Measurements from ENCODE around the gene PLIN3.
"Not testable (repeated sequence)": the region's sequence is repeated elsewhere in the genome, so short reads cannot be mapped to it uniquely, and the experiment has no call there.

Gene PLIN3

GRCh38 chr19:4904481-4904880 lies 37.0 kb upstream of the PLIN3 start:
- Mint-ChIP-seq H3K9me3 (no peaks in the 10 kb centered on the region), H3K4me1 (no peaks in the 10 kb centered on the region), H3K4me3 (no peak overlapping the region), H3K36me3 (no peaks in the 10 kb centered on the region), H3K27me3 (no peaks in the 10 kb centered on the region), H3K27ac (no peak overlapping the region)
- no peak for ATAC-seq

- H3K27me3 Mint-ChIP-seq = no peaks in the 10 kb centered on the region
- ATAC-seq = no peak
- no peak within 1 kb of the TSS for H3K4me3 Mint-ChIP-seq
- H3K36me3 Mint-ChIP-seq = no peaks in the 10 kb centered on the region
- no peaks in the 10 kb centered on the region for H3K9me3 Mint-ChIP-seq
- no peaks in the 10 kb centered on the region for H3K4me1 Mint-ChIP-seq
- H3K27ac Mint-ChIP-seq = no peak within 1 kb of the TSS
Observed at GRCh38 chr19:4902796-4903195, 35.3 kb upstream of the PLIN3 start, which contains the start of gene ARRDC5. Gene ARRDC5, minus strand, starts transcription at chr19:4902896. Its CDS starts 71 bp downstream, at chr19:4902825.

DNA sequence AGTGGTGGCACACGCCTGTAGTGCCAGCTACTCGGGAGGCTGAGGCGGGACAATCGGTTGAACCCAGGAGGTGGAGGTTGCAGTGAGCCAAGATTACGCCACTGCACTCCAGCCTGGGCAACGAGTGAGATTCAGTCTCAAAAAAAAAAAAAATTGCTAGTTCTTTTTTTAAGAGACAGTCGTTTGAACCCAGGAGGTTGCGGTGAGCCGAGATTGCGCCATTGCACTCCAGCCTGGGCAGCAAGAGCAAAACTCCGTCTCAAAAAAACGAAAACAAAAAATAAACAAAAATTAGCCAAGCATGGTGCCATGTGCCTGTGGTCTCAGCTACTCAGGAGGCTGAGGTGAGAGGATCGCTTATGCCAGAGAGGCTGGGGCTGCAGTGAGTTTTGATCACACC lies 33.4 kb upstream of the PLIN3 start:
- H3K27ac Mint-ChIP-seq, H3K36me3 Mint-ChIP-seq: not testable (repeated sequence)

GRCh38 chr19:4897146-4897545 lies 29.7 kb upstream of the PLIN3 start:
- ATAC-seq = no peak
- no peaks in the 10 kb centered on the region for H3K36me3 Mint-ChIP-seq
- H3K27ac Mint-ChIP-seq = no peak overlapping the region
- peaks cover 5% of the 10 kb centered on the region for H3K4me1 Mint-ChIP-seq
- H3K9me3 Mint-ChIP-seq = no peaks in the 10 kb centered on the region
- no peaks in the 10 kb centered on the region for H3K27me3 Mint-ChIP-seq
- H3K4me3 Mint-ChIP-seq = no peak overlapping the region

More for the DNA sequence above, 33.4 kb upstream of the PLIN3 start:
- H3K27me3 Mint-ChIP-seq, ATAC-seq, H3K9me3 Mint-ChIP-seq, H3K4me3 Mint-ChIP-seq, H3K4me1 Mint-ChIP-seq: not testable (repeated sequence)

DNA sequence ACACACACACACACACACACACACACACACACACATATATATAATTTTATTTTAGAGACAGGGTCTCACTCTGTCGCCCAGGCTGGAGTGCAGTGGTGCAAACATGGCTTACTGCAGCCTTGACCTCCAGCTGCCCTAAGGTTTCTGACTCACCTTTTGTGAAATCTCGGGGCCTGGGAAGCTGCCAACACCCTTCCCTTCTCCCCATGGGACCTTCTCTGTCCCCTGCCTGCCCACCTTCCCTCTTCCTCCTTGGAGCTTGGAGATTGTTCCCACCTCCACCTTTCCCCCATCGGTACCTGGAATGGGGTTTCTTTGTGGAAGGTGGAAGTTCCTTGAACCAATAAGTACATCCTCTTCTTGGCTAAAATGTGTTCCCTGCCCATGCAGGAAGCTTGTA lies 28.9 kb upstream of the PLIN3 start:
- H3K4me1 Mint-ChIP-seq = peaks cover 5% of the 10 kb centered on the region
- H3K27me3 Mint-ChIP-seq = no peaks in the 10 kb centered on the region
- H3K36me3 Mint-ChIP-seq = no peaks in the 10 kb centered on the region
- H3K9me3 Mint-ChIP-seq = no peaks in the 10 kb centered on the region
- H3K4me3 Mint-ChIP-seq = no peak overlapping the region
- no peak for ATAC-seq
- H3K27ac Mint-ChIP-seq = no peak overlapping the region

- not testable (repeated sequence) for H3K27ac Mint-ChIP-seq, H3K4me3 Mint-ChIP-seq, H3K9me3 Mint-ChIP-seq, H3K36me3 Mint-ChIP-seq, H3K4me1 Mint-ChIP-seq, H3K27me3 Mint-ChIP-seq, ATAC-seq
Observed at GRCh38 chr19:4892962-4893361, 25.5 kb upstream of the PLIN3 start.

DNA sequence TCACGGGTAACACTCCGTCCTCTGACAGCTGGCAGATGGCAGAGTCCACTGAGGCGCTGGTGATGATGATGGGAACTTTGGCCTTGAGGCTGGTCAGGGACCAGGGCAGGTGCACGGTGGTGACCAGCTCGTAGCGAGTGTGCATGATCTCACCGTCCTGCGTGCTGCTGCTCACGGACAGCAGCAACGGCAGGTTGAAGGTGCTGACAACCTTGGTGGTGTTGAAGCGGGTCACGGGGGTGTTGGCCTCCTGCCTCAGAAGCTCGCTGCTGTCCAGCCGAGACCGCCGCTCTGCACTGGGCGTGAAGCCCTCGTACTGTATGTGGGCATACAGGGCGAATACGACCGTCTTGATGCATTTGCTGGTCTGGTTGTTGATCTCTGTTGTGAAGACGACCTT lies 23.6 kb upstream of the PLIN3 start:
- H3K4me3 Mint-ChIP-seq = no peak overlapping the region
- no peaks in the 10 kb centered on the region for H3K9me3 Mint-ChIP-seq
- no peak for ATAC-seq
- H3K36me3 Mint-ChIP-seq = no peaks in the 10 kb centered on the region
- H3K27ac Mint-ChIP-seq = no peak overlapping the region
- no peaks in the 10 kb centered on the region for H3K27me3 Mint-ChIP-seq
- H3K4me1 Mint-ChIP-seq = peaks cover 5% of the 10 kb centered on the region

DNA sequence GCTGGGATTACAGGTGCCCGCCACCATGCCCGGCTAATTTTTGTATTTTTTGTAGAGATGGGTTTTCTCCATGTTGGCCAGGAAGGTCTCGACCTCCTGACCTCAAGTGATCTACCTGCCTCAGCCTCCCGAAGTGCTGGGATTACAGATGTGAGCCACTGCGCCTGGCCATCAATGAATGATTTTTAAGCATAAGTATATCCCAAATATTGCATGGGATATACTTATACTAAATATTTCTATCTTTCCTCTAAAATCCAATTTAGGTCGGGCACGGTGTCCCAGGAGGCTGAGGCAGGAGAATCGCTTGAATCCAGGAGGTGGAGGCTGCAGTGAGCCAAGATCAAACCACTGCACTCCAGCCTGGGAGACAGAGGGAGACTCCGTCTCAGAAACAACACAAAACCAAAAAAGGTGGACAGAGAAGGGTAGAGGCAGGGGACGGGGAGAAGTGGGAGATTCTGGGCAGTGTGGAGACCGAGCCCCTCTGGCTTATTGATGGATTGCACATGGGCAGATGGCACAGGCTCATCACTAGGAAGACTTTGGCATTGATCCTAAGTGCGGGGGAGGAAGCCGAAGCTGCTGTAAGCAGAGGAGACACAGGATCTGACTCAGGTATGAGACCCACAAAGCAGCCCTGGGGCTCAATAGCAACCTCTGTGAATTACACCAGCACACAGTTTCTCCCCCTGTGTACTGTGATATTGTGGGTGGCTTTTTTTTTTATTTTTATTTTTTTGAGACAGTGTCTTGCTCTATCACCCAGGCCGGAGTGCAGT lies 21.8 kb upstream of the PLIN3 start:
- H3K27me3 Mint-ChIP-seq = no peaks in the 10 kb centered on the region
- no peak overlapping the region for H3K27ac Mint-ChIP-seq
- H3K4me3 Mint-ChIP-seq = no peak overlapping the region
- no peaks in the 10 kb centered on the region for H3K9me3 Mint-ChIP-seq
- H3K4me1 Mint-ChIP-seq = no peaks in the 10 kb centered on the region
- no peaks in the 10 kb centered on the region for H3K36me3 Mint-ChIP-seq
- ATAC-seq = no peak

DNA sequence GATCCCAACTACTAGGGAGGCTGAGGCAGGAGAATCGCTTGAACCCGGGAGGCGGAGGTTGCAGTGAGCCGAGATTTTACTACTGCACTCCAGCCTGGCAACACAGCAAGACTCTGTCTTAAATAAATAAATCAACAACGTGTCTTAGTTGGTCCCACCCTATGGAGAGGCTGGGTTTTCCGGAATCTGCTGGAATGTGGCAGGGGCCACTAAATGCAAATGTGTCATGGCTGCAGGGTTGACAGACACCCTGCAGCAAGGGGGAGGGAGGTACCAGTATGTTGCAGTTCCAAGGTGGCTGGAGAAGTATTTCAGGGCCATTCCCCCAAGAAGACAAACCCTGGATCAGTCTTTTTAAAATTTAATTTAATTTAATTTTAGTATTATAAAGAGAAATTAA lies 20.3 kb upstream of the PLIN3 start:
- not testable (repeated sequence) for H3K27ac Mint-ChIP-seq, H3K9me3 Mint-ChIP-seq, H3K4me3 Mint-ChIP-seq, ATAC-seq, H3K27me3 Mint-ChIP-seq, H3K4me1 Mint-ChIP-seq, H3K36me3 Mint-ChIP-seq

- not testable (repeated sequence) for H3K27me3 Mint-ChIP-seq
Observed at GRCh38 chr19:4884993-4885392, 17.5 kb upstream of the PLIN3 start.

DNA sequence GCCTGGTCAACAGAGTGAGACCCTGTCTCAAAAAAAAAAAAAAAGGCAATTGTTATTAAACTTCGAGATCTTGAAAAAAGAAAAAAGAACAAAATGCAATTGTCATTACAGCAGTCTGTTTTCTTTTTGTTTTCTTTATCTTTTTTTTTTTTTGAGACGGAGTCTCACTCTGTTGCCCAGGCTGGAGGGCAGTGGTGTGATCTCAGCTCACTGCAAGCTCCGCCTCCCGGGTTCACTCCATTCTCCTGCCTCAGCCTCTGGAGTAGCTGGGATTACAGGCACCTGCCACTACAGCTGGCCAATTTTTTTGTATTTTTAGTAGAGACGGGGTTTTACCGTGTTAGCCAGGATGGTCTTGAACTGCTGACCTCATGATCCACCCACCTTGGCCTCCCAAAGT lies 15.4 kb upstream of the PLIN3 start:
- H3K4me1 Mint-ChIP-seq = peaks cover 15% of the 10 kb centered on the region
- not testable (repeated sequence) for H3K27ac Mint-ChIP-seq, ATAC-seq, H3K4me3 Mint-ChIP-seq, H3K9me3 Mint-ChIP-seq, H3K27me3 Mint-ChIP-seq, H3K36me3 Mint-ChIP-seq

More at GRCh38 chr19:4884993-4885392, 17.5 kb upstream of the PLIN3 start:
- not testable (repeated sequence) for H3K27ac Mint-ChIP-seq, H3K9me3 Mint-ChIP-seq, ATAC-seq, H3K36me3 Mint-ChIP-seq, H3K4me3 Mint-ChIP-seq, H3K4me1 Mint-ChIP-seq

- Mint-ChIP-seq H3K27ac (no peak overlapping the region), H3K9me3 (no peaks in the 10 kb centered on the region), H3K27me3 (peaks cover 12% of the 10 kb centered on the region), H3K4me3 (no peak overlapping the region), H3K4me1 (peaks cover 15% of the 10 kb centered on the region), H3K36me3 (no peaks in the 10 kb centered on the region)
- ATAC-seq = no peak
Observed at GRCh38 chr19:4879041-4879440, 11.6 kb upstream of the PLIN3 start.

DNA sequence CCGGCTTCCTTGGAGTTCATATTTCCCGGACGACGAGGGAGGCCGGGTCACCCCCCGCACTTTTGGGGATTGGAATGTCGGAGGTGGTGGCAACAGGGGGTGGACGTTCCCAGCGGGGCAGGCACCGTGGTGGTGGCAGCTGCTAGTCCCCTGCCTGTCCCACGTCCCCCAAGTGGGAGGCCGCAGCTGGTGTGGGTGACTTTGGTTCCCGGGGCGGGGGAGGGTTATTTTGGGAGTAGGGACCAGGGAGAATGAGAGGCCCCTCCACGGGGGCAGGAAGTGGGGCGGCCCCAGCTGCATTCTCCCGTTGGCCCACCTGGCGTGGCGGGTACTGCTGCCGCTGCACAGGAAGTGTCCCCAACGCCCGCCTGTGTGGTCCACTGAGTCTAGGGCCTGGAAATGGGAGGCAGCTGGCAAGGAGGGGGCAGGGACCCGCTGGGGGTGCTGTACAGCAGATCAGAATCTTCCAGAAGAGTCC lies 11.1 kb upstream of the PLIN3 start:
- ATAC-seq = no peak
- Mint-ChIP-seq H3K36me3 (no peaks in the 10 kb centered on the region), H3K4me1 (peaks cover 12% of the 10 kb centered on the region), H3K27ac (no peak overlapping the region), H3K4me3 (no peak overlapping the region), H3K9me3 (no peaks in the 10 kb centered on the region), H3K27me3 (peaks cover 12% of the 10 kb centered on the region)

DNA sequence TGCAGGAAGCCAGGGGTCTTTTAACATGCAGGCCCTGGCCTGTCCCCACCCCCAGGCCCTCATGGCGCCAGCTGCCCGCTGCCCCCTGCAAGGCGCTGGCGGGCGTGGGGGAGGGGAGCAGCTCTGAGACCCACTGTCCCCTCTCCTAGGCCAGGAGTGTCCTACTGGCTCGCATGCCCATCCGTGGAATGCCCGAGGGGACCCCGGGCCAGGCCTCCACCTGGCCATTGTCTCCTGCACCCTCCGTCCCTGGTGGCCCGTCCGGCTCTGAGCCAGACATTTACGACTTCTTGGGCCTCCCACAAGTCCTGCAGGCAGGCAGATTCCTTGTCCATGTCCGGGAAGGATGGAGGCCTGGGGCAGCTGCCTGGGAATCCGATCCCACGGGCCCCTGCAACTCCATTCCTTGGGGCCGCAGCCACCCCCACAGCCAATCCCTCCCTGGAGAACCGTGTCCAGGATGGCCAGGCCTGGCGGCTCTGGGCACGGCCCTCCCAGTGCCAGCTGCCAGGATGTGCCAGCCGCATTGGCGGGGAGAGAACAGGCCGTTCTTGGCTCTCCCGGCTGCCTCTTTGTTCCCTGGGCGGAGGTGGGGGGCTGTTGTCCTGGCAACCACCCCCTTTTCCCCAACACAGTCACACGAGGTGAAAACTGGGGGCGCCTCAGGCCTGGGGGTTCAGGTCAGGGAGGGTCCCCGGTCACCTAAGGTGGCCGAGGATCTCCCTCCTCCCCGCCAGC lies 10.5 kb upstream of the PLIN3 start:
- peaks cover 10% of the 10 kb centered on the region for H3K4me1 Mint-ChIP-seq
- H3K4me3 Mint-ChIP-seq = no peak overlapping the region
- H3K27me3 Mint-ChIP-seq = peaks cover 13% of the 10 kb centered on the region
- H3K27ac Mint-ChIP-seq = no peak overlapping the region
- H3K9me3 Mint-ChIP-seq = no peaks in the 10 kb centered on the region
- ATAC-seq = no peak
- H3K36me3 Mint-ChIP-seq = no peaks in the 10 kb centered on the region

DNA sequence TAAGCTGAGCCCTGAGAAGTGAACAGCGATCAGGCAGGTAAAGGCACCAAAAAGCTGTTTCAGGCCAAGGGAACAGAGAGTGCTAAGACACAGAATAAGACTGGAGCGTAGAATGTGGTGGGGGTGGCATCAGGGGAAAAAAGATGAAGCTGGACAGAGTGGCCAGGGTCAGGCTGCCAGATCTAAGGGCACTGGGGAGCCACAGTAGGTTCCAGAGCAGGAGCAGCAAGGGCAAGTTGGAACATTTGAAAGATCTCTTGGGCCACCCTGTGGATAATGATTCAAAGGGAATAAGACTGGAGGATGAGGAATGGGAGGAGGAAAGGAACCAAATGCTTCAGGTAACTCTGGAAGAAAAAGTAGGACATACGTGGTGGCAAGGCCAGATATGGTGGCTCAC lies 6.5 kb upstream of the PLIN3 start:
- H3K36me3 Mint-ChIP-seq = no peaks in the 10 kb centered on the region
- no peak overlapping the region for H3K4me3 Mint-ChIP-seq
- no peak for ATAC-seq
- peaks cover 27% of the 10 kb centered on the region for H3K27me3 Mint-ChIP-seq
- H3K4me1 Mint-ChIP-seq = peaks cover 22% of the 10 kb centered on the region
- no peak overlapping the region for H3K27ac Mint-ChIP-seq
- no peaks in the 10 kb centered on the region for H3K9me3 Mint-ChIP-seq

- H3K27ac Mint-ChIP-seq = no peak overlapping the region
- H3K4me1 Mint-ChIP-seq = peaks cover 23% of the 10 kb centered on the region
- ATAC-seq = no peak
- H3K9me3 Mint-ChIP-seq = no peaks in the 10 kb centered on the region
- peaks cover 15% of the 10 kb centered on the region for H3K27me3 Mint-ChIP-seq
- H3K36me3 Mint-ChIP-seq = no peaks in the 10 kb centered on the region
- H3K4me3 Mint-ChIP-seq = no peak overlapping the region
Observed at GRCh38 chr19:4871711-4872110, 4.2 kb upstream of the PLIN3 start.

All from stimulated activated memory B cell treated with anti-CD40 and anti-IgM and Interleukin-4, amounts not matched to agents 10 μg/mL and 1 μg/mL and 100 μg/mL, for 72 hours (primary cell).